Central memory CD8-positive, alpha-beta T cell (primary cell): ENCODE results near the gene KRTAP10-2.

ENCODE experiments used
- ATAC-seq: fragments of 150-1000 bp; cut with Tn5 transposase; replicated peaks from 2 replicates; pipeline ENCODE4 v1.10.0; 2022; ENCODE audit warnings: mild to moderate bottlenecking, moderate FRiP score, moderate number of reproducible peaks; ENCODE audit not compliant: poor library complexity, severe bottlenecking; ENCODE audit errors: extremely low read depth
- DNase-seq, 2 donors: peaks; one replicate each; pipeline ENCODE4 v3.0.0; 2021; ENCODE audit warnings: low spot score in 2 of 2
- H3K27ac Mint-ChIP-seq: one replicate; pipeline ENCODE4 v1.8.0; 2022; ENCODE audit warnings: low read depth, mild to moderate bottlenecking, moderate library complexity, mixed read lengths
- H3K27me3 Mint-ChIP-seq: one replicate; pipeline ENCODE4 v1.8.0; 2022; ENCODE audit warnings: mixed read lengths
- H3K36me3 Mint-ChIP-seq: one replicate; pipeline ENCODE4 v1.8.0; 2022; ENCODE audit warnings: mild to moderate bottlenecking, moderate library complexity, mixed read lengths; ENCODE audit not compliant: insufficient read depth
- H3K4me1 Mint-ChIP-seq: one replicate; pipeline ENCODE4 v1.8.0; 2022; ENCODE audit warnings: mixed read lengths
- H3K4me3 Mint-ChIP-seq: one replicate; pipeline ENCODE4 v1.8.0; 2022; ENCODE audit warnings: mild to moderate bottlenecking, moderate library complexity, mixed read lengths
- H3K9me3 Mint-ChIP-seq: one replicate; pipeline ENCODE4 v1.8.0; 2022; ENCODE audit warnings: mixed read lengths

The KRTAP10-2 gene

DNA sequence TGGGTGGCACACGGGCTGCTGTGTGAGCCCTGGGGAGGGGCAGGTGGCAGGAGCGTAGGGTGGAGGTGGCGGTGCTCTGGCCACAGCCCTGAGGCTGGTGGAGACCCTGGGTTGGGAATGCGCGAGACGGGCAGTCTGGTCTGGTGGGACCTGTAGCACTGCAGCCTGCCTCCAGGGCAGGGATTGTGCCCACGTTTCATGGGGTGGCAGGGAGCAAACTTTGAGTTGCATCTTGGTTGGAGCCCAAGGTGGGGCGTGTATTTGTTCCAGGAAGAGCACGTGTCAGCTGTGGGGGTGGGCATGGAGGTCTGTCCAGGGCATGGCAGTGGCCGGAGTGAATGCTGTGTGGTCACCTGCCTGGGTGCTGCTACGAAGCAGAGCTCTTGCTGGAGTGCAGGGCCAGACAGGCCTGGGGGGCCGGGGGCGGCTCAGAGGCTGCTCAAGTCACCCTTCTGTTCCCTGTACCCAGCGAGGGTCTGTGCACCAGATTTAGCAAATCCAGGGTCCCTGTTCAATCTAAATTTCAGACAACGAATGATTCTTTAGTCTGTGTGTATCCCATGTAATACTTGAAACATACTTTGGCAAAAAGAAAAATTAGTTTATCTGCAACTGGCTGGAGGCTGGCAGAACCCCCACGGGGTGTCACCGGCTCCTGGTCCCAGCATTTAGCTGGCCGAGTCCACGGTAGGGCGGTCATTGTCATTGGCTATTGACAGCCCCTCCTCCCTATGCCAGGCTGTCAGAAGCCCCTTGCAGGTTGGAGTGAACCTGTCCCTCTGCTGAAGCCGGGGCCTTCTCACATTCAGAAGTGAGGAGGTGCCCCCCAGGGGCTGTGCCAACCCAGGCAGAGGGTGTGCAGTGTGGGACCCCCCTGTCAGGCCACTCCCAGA, 38.6 kb downstream of the KRTAP10-2 start:
- H3K4me1 Mint-ChIP-seq, result no peaks in the 10 kb centered on the region
- peaks cover 3% of the 10 kb centered on the region for H3K36me3 Mint-ChIP-seq
- ATAC-seq (no peak), DNase-seq (no peak)
- no peaks in the 10 kb centered on the region for H3K27me3 Mint-ChIP-seq
- H3K9me3 Mint-ChIP-seq, result no peaks in the 10 kb centered on the region
- H3K27ac Mint-ChIP-seq, result peak overlapping the region; percentile 68
- H3K4me3 Mint-ChIP-seq, result no peak overlapping the region

GRCh38 chr21:44511938-44512275, 39.4 kb downstream of the KRTAP10-2 start:
- no peaks in the 10 kb centered on the region for H3K9me3 Mint-ChIP-seq
- peak overlapping the region; percentile 68 for H3K27ac Mint-ChIP-seq
- no peak for DNase-seq
- H3K36me3 Mint-ChIP-seq, result no peaks in the 10 kb centered on the region
- ATAC-seq, result no peak
- no peaks in the 10 kb centered on the region for H3K27me3 Mint-ChIP-seq
- H3K4me1 Mint-ChIP-seq, result no peaks in the 10 kb centered on the region
- H3K4me3 Mint-ChIP-seq, result no peak overlapping the region

GRCh38 chr21:44511219-44511937, 39.9 kb downstream of the KRTAP10-2 start:
- DNase-seq, result no peak
- Mint-ChIP-seq H3K4me3 (peak overlapping the region; percentile 7), H3K27me3 (no peaks in the 10 kb centered on the region), H3K9me3 (no peaks in the 10 kb centered on the region), H3K4me1 (no peaks in the 10 kb centered on the region), H3K36me3 (no peaks in the 10 kb centered on the region), H3K27ac (peak overlapping the region; percentile 68)
- ATAC-seq, result no peak

- ATAC-seq, result peak; percentile 76
- Mint-ChIP-seq H3K27me3 (no peaks in the 10 kb centered on the region), H3K4me1 (no peaks in the 10 kb centered on the region), H3K36me3 (no peaks in the 10 kb centered on the region), H3K27ac (no peak overlapping the region), H3K9me3 (no peaks in the 10 kb centered on the region), H3K4me3 (peak overlapping the region; percentile 7)
- DNase-seq, result peak; percentile 69 to 79
Observed at GRCh38 chr21:44510508-44511218, 40.6 kb downstream of the KRTAP10-2 start.

DNA sequence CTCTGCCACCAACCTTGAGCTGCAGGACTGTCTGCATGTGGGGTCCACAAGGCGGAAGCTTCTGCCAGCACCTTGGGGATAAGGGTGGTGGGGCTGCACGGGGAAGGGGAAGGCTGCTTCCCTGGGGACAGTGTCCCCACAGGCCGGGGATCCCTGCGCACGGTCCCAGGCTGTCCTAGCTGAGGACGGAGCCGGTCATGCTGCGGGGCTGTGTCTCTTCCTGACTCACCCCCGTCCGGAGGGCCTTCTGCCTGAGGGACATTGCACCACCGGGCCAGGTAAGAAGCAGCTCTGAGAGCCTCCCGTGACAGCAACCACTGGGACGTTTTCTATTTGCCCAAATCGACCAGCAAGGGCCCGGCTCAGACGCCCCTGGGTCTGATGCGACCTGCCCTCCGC, 41.2 kb downstream of the KRTAP10-2 start:
- Mint-ChIP-seq H3K27me3 (no peaks in the 10 kb centered on the region), H3K27ac (no peak overlapping the region), H3K4me1 (no peaks in the 10 kb centered on the region), H3K36me3 (no peaks in the 10 kb centered on the region), H3K4me3 (no peak overlapping the region), H3K9me3 (no peaks in the 10 kb centered on the region)
- no peak for DNase-seq
- no peak for ATAC-seq

DNA sequence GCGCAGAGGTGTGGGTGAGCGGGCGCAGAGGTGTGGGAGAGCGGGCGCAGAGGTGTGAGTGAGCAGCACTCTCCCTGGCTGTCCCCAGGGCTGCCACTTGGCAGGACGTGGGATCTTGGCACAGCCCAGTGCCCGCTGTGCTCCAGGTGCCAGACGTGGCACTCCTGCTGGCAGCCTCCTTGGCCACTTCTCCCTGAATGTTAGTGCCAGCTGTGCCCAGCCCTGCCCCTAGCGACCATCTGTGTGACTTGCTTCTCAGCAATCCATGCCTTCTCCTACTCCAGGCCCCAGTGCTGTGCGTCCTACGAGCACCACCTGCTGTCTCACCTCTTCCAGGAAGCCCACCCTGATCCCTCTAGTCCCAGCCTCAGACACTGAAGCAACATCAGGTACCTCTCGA, 41.8 kb downstream of the KRTAP10-2 start:
- no peaks in the 10 kb centered on the region for H3K36me3 Mint-ChIP-seq
- H3K4me1 Mint-ChIP-seq, result no peaks in the 10 kb centered on the region
- ATAC-seq (no peak), DNase-seq (no peak)
- H3K9me3 Mint-ChIP-seq, result no peaks in the 10 kb centered on the region
- H3K4me3 Mint-ChIP-seq, result no peak overlapping the region
- H3K27me3 Mint-ChIP-seq, result no peaks in the 10 kb centered on the region
- no peak overlapping the region for H3K27ac Mint-ChIP-seq

DNA sequence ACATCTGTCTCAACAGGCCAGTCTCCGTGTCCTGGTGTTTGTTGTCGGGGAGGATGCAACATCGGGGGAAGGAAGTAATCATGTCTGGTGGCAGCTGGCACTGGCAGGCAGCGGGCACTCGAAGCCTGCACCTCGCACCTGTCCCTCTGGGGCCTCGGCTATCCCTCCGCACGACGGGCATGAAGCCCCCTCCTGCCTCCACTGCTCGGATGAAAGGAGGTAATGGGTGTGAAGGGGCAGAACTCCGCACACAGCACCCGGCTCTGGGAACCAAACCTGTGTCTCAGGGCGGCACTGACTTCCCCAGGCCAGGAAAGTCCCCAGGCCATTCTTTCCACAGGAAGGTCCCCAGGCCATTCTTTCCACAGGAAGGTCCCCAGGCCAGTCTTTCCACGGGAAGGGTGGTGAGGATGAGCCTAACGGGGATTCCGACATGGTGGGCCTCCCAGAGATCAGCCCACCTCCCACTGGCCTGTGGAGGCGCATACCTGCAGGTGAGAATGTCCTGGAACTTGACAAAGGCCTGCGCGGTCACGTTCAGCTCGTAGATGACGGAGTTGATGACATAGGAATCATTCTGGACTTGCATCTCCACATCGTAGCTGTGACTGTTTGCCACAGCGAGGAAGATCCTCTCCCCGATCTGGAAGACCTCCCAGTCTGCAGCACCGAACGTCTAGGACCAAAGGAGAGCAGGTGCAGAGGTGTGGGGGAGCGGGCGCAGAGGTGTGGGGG, 42.4 kb downstream of the KRTAP10-2 start:
- Mint-ChIP-seq H3K4me3 (no peak overlapping the region), H3K36me3 (no peaks in the 10 kb centered on the region), H3K27me3 (no peaks in the 10 kb centered on the region), H3K9me3 (no peaks in the 10 kb centered on the region), H3K27ac (no peak overlapping the region), H3K4me1 (no peaks in the 10 kb centered on the region)
- DNase-seq (no peak), ATAC-seq (no peak)

DNA sequence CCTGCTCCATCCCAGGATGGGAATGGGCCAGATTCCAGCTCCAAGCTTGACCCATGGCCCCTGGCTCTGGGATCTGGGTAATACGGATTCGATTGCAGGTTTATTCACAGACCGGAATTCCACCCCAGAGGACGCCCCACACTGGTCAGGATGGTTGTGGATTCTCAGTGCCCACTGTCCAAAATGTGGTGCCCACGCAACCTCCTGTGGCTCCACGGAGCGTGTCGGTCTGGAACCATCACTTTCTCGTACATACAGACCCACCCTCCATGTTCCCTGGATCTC, 42.9 kb downstream of the KRTAP10-2 start:
- Mint-ChIP-seq H3K9me3 (no peaks in the 10 kb centered on the region), H3K27ac (no peak overlapping the region), H3K4me1 (no peaks in the 10 kb centered on the region), H3K36me3 (no peaks in the 10 kb centered on the region), H3K27me3 (no peaks in the 10 kb centered on the region), H3K4me3 (no peak overlapping the region)
- no peak for DNase-seq
- no peak for ATAC-seq

- H3K4me3 Mint-ChIP-seq, result no peak overlapping the region
- no peak for DNase-seq
- no peak overlapping the region for H3K27ac Mint-ChIP-seq
Observed at GRCh38 chr21:44507673-44508425, 43.5 kb downstream of the KRTAP10-2 start.

GRCh38 chr21:44506279-44507255, 44.7 kb downstream of the KRTAP10-2 start:
- Mint-ChIP-seq H3K4me3 (no peak overlapping the region), H3K27ac (no peak overlapping the region), H3K4me1 (no peaks in the 10 kb centered on the region), H3K9me3 (no peaks in the 10 kb centered on the region), H3K27me3 (no peaks in the 10 kb centered on the region), H3K36me3 (no peaks in the 10 kb centered on the region)
- DNase-seq (no peak), ATAC-seq (no peak)

More at GRCh38 chr21:44507673-44508425, 43.5 kb downstream of the KRTAP10-2 start:
- Mint-ChIP-seq H3K36me3 (no peaks in the 10 kb centered on the region), H3K27me3 (no peaks in the 10 kb centered on the region), H3K4me1 (no peaks in the 10 kb centered on the region), H3K9me3 (no peaks in the 10 kb centered on the region)
- ATAC-seq, result no peak

- Mint-ChIP-seq H3K9me3 (no peaks in the 10 kb centered on the region), H3K4me3 (no peak overlapping the region), H3K27me3 (no peaks in the 10 kb centered on the region), H3K27ac (no peak overlapping the region), H3K4me1 (no peaks in the 10 kb centered on the region), H3K36me3 (no peaks in the 10 kb centered on the region)
- ATAC-seq (no peak), DNase-seq (no peak)
Observed at GRCh38 chr21:44505673-44506278, 45.5 kb downstream of the KRTAP10-2 start.
